Activated CD4-positive, CD25-positive, alpha-beta regulatory T cell treated with anti-CD3 and anti-CD28 coated beads, Interleukin-2, amount 50 U/mL, for 24 hours (primary cell): ENCODE results near the gene TMEM259.

Experiments used
- ATAC-seq, 2 donors: fragments of 150-1000 bp; cut with Tn5 transposase; one replicate each; pipeline ENCODE4 v1.10.0; 2021; ENCODE audit warnings: mild to moderate bottlenecking in 1 of 2, moderate library complexity in 1 of 2

TMEM259 gene

GRCh38 chr19:1001538-1002166, 19.3 kb downstream of the TMEM259 start:
- peak; percentile 69 to 70 for ATAC-seq

- ATAC-seq = no peak
Observed at GRCh38 chr19:1000591-1001537, 20.1 kb downstream of the TMEM259 start.

GRCh38 chr19:1000095-1000494, 20.8 kb downstream of the TMEM259 start, which contains the start of gene GRIN3B:
TSS of gene GRIN3B (plus strand) at chr19:1000419. CDS start at chr19:1000438, 19 bp downstream.
- ATAC-seq = peak; percentile 27 to 31

GRCh38 chr19:999379-999719, 21.6 kb downstream of the TMEM259 start:
- no peak for ATAC-seq

- ATAC-seq = no peak
Observed at GRCh38 chr19:998064-998463, 22.9 kb downstream of the TMEM259 start.

- ATAC-seq = peak; percentile 46 to 64
Observed at GRCh38 chr19:996051-996838, 24.7 kb downstream of the TMEM259 start.

GRCh38 chr19:995051-995827, 25.7 kb downstream of the TMEM259 start:
- no peak for ATAC-seq

GRCh38 chr19:994516-994915, 26.4 kb downstream of the TMEM259 start:
- ATAC-seq = no peak

- no peak for ATAC-seq
Observed at GRCh38 chr19:993831-994393, 27.0 kb downstream of the TMEM259 start.

- ATAC-seq = no peak
Observed at GRCh38 chr19:993361-993830, 27.5 kb downstream of the TMEM259 start.

GRCh38 chr19:992670-993055, 28.3 kb downstream of the TMEM259 start:
- no peak for ATAC-seq

GRCh38 chr19:991932-992669, 28.8 kb downstream of the TMEM259 start:
- ATAC-seq = no peak

GRCh38 chr19:991174-991931, 29.6 kb downstream of the TMEM259 start:
- ATAC-seq = peak; percentile 47 to 52

- no peak for ATAC-seq
Observed at GRCh38 chr19:990746-991145, 30.2 kb downstream of the TMEM259 start.

- no peak for ATAC-seq
Observed at GRCh38 chr19:990119-990571, 30.8 kb downstream of the TMEM259 start.

GRCh38 chr19:989381-990081, 31.4 kb downstream of the TMEM259 start:
- no peak for ATAC-seq

- no peak for ATAC-seq
Observed at GRCh38 chr19:988510-988909, 32.4 kb downstream of the TMEM259 start.

- ATAC-seq = no peak
Observed at GRCh38 chr19:988081-988480, 32.8 kb downstream of the TMEM259 start.

GRCh38 chr19:986083-986482, 34.8 kb downstream of the TMEM259 start:
- ATAC-seq = no peak
